Activated CD8-positive, alpha-beta memory T cell treated with anti-CD3 and anti-CD28 coated beads for 4 hours (primary cell): ENCODE results near the gene RAP1GAP.

Experiments used
- DNase-seq, 2 donors: peaks; one replicate each; pipeline ENCODE4 v3.0.0-alpha.2; 2020; ENCODE audit warnings: low read depth in 2 of 2

RAP1GAP gene

GRCh38 chr1:21669258-21670058 lies at the start of gene RAP1GAP:
Gene RAP1GAP (minus strand): TSS chr1:21669357. CDS start chr1:21620032, 49,325 bp downstream.
- no peak for DNase-seq

DNA sequence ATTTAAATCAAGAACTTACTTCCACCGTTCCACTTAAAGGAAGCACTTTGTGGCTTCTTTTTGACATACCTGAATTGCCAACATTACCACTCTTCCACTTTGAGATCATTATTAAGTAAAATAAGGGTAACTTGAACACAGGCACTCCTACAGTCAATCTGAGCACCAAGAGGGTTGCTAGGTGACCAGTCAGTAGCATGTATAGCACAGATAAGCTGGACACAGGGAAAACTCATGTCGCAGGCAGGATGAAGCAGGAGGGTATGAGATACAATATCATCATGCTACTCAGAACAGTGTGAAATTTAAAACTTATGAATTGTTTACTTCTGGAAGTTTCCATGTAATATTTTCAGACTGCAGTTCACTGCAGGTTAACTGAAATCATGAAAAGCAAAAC lies 47.0 kb upstream of the RAP1GAP start:
- DNase-seq = no peak

GRCh38 chr1:21707891-21708290 lies 38.7 kb upstream of the RAP1GAP start:
- DNase-seq = no peak

- no peak for DNase-seq
These were observed 38.1 kb upstream of the RAP1GAP start for GRCh38 chr1:21707086-21707840.

- no peak for DNase-seq
These were observed 37.1 kb upstream of the RAP1GAP start for GRCh38 chr1:21706151-21706835.

DNA sequence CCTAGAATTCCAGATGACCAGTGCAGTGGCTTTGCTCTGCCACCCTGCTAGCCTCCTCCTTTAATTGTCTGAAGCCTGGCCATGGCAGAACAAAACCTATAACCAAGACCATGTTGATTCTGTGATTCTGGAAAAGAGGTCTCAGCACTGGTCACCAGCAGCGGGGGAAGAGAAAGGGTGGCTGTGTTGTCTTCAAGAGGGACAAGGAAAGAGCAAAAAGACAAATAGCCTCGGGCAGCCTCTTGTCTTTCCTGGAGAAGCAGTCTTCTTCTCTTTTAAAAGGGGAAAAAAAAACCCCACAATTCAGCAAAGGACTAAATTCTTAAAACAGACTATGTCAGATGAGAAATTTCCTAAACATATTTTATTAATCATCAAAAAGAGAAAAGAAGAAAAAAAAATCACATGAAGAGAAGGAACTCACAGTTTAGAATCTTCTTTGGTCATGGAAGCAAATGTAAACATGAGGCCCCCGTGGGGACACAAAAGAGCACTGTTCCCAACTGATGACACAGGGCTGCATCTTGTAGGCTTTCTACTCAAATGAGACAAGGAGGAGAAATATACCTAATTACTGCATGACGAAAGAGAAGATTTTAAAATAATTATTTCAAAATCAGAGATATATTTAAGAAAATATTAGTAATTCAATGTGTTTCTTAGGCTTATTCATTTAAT lies 36.3 kb upstream of the RAP1GAP start:
- DNase-seq = no peak

GRCh38 chr1:21704145-21704544 lies 35.0 kb upstream of the RAP1GAP start:
- DNase-seq = no peak

DNA sequence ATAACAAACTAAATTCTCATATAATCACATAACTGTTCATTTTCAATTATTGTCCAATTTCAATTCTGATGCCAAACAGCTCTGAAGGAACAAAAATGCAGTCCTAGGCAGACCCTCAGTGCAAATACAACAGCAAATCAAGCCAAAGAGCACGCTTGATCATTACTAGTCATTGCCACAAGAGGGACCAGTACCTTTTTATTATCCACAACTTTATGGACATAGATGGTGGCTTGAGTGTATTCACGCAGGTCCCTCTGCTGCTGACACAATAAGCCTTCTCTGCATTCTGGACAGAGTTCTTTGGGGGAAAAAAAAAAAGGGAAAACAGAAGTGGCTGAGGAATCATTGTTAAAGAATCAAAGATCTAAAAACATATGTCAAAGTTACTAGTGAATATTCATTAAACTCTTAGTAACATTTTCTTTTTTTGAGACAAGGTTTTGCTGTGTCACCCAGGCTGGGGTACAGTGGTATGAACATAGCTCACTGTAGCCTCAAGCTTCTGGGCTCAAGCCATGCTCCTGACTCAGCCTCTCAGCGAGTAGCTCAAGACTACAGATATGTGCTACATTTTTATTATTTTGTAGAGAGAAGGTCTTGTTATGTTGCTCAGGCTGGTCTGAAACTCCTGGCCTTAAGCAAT lies 34.3 kb upstream of the RAP1GAP start:
- no peak for DNase-seq

DNA sequence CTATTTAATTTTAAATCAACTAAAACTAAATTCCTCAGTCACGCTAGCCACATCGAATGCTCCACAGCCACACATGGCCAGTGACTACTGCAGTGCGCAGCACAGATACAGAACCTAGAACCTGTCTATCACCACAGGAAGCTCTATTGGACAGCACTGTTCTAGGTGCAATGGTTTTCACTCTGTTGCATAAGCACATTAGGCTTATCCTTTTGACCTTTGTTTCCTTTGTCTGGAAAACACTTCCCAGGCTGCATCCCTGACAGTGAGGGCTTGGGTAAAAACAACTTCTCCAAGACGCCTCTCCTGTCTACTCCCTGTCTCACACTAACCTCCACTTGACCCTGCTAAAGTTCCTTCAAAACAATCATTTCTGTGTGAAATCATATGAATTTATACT lies 33.6 kb upstream of the RAP1GAP start:
- no peak for DNase-seq

DNA sequence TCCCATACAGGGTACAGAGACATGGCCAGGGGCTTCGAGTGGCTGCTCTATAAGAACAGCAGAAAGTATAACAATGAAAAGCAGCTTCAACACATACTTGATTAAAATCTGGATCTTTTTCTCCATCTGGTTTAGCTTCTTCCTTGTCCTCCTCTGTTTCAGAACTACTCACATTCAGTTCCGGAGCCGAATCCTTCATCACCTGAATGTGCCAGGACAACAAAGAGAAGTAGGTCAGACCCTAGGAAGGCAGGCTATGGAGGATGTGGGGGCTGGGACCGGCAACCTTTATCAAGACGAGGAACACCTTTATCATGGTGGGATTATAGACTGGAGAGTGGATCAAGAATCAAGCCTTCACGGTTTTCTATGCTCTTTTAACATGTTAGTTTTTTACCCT lies 32.2 kb upstream of the RAP1GAP start:
- no peak for DNase-seq

DNA sequence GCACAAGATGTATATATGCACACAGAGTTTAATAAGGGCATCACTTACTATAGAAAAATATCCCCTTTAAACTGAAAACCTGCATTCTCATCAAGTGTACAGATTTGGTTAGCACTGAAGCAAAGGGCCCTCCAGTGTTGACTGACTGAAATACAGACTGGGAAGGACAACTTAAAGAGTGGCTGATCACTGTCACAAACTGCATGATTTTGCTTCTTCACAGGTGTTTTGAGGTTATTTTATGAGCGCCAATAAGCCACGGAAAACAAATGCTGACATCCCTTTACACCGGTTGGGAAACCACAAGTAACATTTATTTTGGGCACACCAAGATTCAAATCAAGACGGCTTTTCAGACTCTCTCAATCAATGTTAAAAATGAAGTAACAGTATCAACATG lies 30.9 kb upstream of the RAP1GAP start:
- no peak for DNase-seq

GRCh38 chr1:21696931-21697330 lies 27.8 kb upstream of the RAP1GAP start:
- DNase-seq = no peak

GRCh38 chr1:21693732-21694131 lies 24.6 kb upstream of the RAP1GAP start:
- DNase-seq = no peak

- DNase-seq = no peak
These were observed 22.6 kb upstream of the RAP1GAP start for GRCh38 chr1:21691739-21692138.

- DNase-seq = no peak
These were observed 20.7 kb upstream of the RAP1GAP start for GRCh38 chr1:21689661-21690372.

- no peak for DNase-seq
These were observed 17.9 kb upstream of the RAP1GAP start for GRCh38 chr1:21687081-21687529.

DNA sequence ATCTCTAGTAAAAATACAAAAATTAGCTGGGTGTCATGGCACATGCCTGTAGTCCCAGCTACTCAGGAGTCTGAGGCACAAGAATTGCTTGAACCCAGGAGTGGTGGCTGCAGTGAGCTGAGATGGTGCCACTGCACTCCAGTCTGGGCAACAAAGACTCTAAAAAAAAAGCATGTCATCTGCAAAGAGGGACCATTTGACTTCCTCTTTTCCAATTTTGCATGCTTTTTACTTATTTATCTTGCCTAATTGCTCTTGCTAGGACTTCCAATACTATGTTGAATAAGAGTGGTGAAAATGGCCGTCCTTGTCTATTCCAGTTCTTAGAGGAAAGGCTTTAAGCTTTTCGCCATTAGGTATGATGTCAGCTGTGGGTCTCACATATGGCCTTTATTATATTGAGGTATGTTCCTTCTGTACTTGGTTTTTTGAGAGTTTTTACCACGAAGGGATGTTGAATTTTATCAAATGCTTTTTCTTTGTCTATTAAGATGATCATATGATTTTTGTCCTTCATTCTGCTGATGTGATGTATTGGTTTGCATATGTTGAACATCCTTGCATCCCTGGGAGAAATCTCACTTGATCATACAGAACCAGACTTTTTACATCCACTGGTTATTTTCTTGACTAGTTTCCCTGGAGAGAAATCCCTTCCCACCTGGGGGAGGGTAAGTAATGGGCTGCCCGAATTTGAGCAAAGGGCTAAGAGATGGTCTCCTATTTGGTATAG lies 17.0 kb upstream of the RAP1GAP start:
- DNase-seq = no peak

DNA sequence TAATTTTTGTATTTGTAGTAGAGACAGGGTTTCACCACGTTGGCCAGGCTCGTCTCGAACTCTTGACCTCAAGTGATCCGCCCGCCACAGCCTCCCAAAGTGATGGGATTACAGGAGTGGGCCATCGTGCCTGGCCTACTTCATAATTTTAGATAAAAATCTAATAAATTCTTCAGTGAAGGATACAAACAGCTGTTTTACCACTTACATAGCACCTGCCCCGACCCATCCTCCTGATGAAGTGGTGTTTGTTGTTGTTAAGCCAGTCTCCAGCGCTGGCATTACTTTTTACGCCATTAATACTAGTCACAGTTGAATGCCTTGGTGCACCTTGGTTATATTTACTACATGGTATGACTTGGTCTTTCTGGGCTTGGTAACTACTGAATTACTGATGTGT lies 12.3 kb upstream of the RAP1GAP start:
- no peak for DNase-seq

DNA sequence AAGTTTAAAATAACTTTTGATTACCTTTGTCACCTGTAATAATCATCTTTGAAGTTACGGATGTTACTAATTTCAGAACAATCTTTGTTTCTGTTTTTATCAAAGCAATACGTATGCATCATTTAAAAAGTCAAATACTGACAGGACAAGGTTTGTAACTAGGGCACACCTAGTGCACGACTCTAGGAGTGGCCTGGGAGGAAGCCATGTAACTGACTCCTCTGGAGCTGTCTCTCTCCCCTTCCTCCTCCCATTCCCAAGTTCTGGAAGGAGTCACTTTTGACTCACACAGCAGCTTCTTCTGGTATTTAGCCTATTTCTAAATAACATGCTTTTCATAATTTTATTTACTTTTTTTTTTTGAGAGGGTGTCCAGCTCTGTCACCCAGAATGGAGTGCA lies 11.8 kb upstream of the RAP1GAP start:
- DNase-seq = no peak

GRCh38 chr1:21680381-21680780 lies 11.2 kb upstream of the RAP1GAP start:
- no peak for DNase-seq
